Natural killer cell (primary cell): ENCODE measurements around the gene WDR86. TPM values are rescaled to one million over a fixed set of nuclear protein-coding genes. Genes with fewer than 3 reads are reported as not detected.

ENCODE experiments used
- ATAC-seq, 3 donors: fragments of 150-1000 bp in 2 of 3; fragments of 200-7000 bp in 1 of 3; cut with Tn5 transposase; 1 replicate in 1 of 3; 2 replicates in 2 of 3; pipeline ENCODE4 v1.10.0; 2021; ENCODE audit warnings: mild to moderate bottlenecking in 2 of 3, moderate library complexity in 2 of 3
- DNase-seq, 2 donors: peaks; one replicate each; pipeline versions ENCODE4 v3.0.0 to v3.0.0-alpha.2; 2013 to 2021; ENCODE audit warnings: mixed read lengths in 1 of 2
- H3K27ac ChIP-seq: one replicate; pipeline ENCODE4 v1.5.1; 2013; ENCODE audit warnings: mild to moderate bottlenecking, low read length
- H3K27me3 ChIP-seq: one replicate; pipeline ENCODE4 v1.6.1; 2013; ENCODE audit warnings: low read length; ENCODE audit not compliant: control insufficient read depth, insufficient read depth
- H3K36me3 ChIP-seq: one replicate; pipeline ENCODE4 v1.6.1; 2013; ENCODE audit warnings: low read length; ENCODE audit not compliant: control insufficient read depth, insufficient read depth
- H3K4me1 ChIP-seq: one replicate; pipeline ENCODE4 v1.6.1; 2013; ENCODE audit warnings: low read length; ENCODE audit not compliant: control insufficient read depth, insufficient read depth
- H3K4me3 ChIP-seq: one replicate; pipeline ENCODE4 v1.5.1; 2013; ENCODE audit warnings: low read length
- H3K9me3 ChIP-seq: one replicate; pipeline ENCODE4 v1.6.1; 2013; ENCODE audit warnings: low read length; ENCODE audit not compliant: control insufficient read depth, insufficient read depth
- H3K27ac Mint-ChIP-seq, 2 donors: one replicate each; pipeline ENCODE4 v1.8.0; 2022; ENCODE audit warnings: mild to moderate bottlenecking in 2 of 2, mixed read lengths in 2 of 2, moderate library complexity in 1 of 2
- H3K27me3 Mint-ChIP-seq, 2 donors: one replicate each; pipeline ENCODE4 v1.8.0; 2022; ENCODE audit warnings: low read depth in 2 of 2, mixed read lengths in 2 of 2
- H3K36me3 Mint-ChIP-seq: one replicate; pipeline ENCODE4 v1.8.0; 2022; ENCODE audit warnings: mixed read lengths
- H3K4me1 Mint-ChIP-seq, 2 donors: one replicate each; pipeline ENCODE4 v1.8.0; 2022; ENCODE audit warnings: mixed read lengths in 2 of 2
- H3K4me3 Mint-ChIP-seq: one replicate; pipeline ENCODE4 v1.8.0; 2022; ENCODE audit warnings: mild to moderate bottlenecking, moderate library complexity, mixed read lengths
- H3K9me3 Mint-ChIP-seq, 2 donors: one replicate each; pipeline ENCODE4 v1.8.0; 2022; ENCODE audit warnings: mixed read lengths in 2 of 2
- CTCF ChIP-seq: fragments of 200-600 bp; IDR thresholded peaks from one replicate; pipeline ENCODE4 v1.8.0; 2022; ENCODE audit warnings: antibody characterized with exemption
- WGBS: methylation state at CpG from one replicate; pipeline ENCODE4 v1.1.7; 2013; ENCODE audit warnings: missing lambda C conversion rate; ENCODE audit not compliant: insufficient coverage; 5-methylcytosine and 5-hydroxymethylcytosine counted together
- intact Hi-C: fragments of 100-400 bp; cut with micrococcal nuclease; formaldehyde crosslinking; loops from one replicate; pipeline ENCODE4 v1.14.2; 2022
- total RNA-seq, 4 donors: library from RNA; stranded (reverse); fragments of 120-200 nt in 1 of 4; gene quantifications; one replicate each; pipeline versions ENCODE4 v1.2.3 to v1.2.4, GENCODE V29; 2013 to 2022

Gene WDR86
- total RNA-seq, 3 donors from 2014 or later (not counting 1 experiment from before 2014, with no cell fraction given), result 1.6 to 4.6 (median 2.1) TPM

DNA sequence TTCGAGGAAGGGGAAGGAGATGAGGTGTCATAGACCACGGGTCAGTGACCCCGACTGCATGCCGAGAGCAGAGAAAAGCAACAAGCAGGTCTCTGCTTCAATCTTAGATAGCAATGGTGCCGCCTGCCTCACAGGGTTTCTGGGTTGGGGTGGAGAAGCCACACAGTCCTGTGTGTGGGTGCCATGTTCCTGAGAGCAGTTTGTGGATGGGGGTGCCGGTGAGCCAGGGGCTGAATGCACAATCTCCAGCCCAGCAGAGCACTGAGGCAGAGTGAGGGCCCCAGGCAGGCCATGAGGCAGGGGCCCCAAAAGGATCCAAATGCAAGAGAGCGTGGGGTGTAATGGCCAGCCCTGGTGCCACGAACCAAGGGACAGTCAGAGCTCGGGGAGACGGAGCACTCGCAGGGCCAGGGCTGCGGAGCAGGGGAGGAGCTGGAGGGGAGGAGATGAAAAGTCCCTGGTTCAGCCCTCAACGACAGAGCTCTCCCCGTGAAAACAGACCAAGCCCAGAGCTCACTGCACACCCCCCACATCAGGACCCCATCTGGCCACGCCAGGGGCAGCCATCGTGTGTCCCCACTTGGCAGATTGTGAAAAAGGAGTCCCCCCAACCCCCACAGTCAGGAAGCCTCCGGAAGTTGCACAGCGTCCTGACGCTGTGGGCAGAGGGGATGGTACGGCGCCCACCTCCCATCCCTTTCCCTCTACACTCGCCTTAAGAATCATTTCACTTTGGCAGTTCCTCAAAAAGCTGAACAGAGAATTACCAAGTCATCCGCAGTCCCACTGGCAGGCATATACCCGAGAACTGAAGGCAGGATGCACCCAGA is 19.9 kb downstream of the WDR86 start:
- H3K36me3 ChIP-seq, result no peaks in the 10 kb centered on the region
- H3K27ac Mint-ChIP-seq, result no peak overlapping the region
- peaks cover 0 to 5% of the 10 kb centered on the region in 2 donors for H3K4me1 Mint-ChIP-seq
- ATAC-seq (no peak), DNase-seq (no peak)
- WGBS, result 64% methylated on average over 24 of the region's 24 CpGs
- no peak for TF ChIP-seq CTCF
- no peaks in the 10 kb centered on the region for H3K27me3 ChIP-seq
- no peak overlapping the region for H3K4me3 ChIP-seq
- no peaks in the 10 kb centered on the region for H3K4me1 ChIP-seq
- no peak overlapping the region for H3K27ac ChIP-seq
- no peaks in the 10 kb centered on the region for H3K9me3 ChIP-seq
- intact Hi-C loops, result no loop called here
- H3K9me3 Mint-ChIP-seq, result no peaks in the 10 kb centered on the region
- no peak overlapping the region for H3K4me3 Mint-ChIP-seq
- H3K27me3 Mint-ChIP-seq, result peaks cover 6% of the 10 kb centered on the region in 2 donors
- no peaks in the 10 kb centered on the region for H3K36me3 Mint-ChIP-seq

DNA sequence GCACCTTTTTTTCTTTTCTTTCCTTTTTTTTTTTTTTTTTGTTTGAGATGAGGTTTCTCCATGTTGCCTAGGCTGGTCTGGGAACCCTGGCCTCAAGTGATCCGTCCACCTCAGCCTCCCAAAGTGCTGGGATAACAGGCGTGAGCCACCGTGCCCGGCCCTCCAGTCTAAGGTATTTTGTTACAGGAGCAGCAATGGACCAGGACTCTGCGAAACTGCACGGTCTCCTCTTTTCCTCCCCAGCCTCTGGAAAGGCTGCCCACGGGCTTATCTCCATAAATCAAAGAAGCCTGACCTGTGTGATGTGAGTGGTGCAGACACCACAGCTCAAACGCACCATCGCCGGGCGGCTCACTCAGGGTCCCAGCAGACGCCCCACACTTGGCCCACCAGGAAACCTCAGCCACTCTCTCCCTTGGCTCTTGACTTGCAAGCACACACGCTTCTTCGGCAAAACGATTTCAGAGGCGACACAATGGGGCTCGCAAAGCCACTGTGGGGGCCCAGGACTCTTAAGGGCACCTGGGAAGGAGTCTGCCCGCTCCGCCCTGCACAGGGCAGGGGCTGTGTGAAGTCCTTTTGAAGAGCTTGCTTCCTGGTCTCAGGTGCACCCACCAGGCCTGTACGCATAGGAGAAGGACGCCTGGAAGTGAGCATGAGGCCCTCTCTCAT is 20.6 kb downstream of the WDR86 start:
- H3K4me3 ChIP-seq, result no peak overlapping the region
- H3K36me3 ChIP-seq, result no peaks in the 10 kb centered on the region
- H3K27me3 ChIP-seq, result no peaks in the 10 kb centered on the region
- H3K36me3 Mint-ChIP-seq, result no peaks in the 10 kb centered on the region
- H3K4me1 ChIP-seq, result no peaks in the 10 kb centered on the region
- no peak overlapping the region for H3K4me3 Mint-ChIP-seq
- DNase-seq, result no peak
- ATAC-seq, result no peak
- no peak overlapping the region for H3K27ac Mint-ChIP-seq
- peaks cover 0 to 5% of the 10 kb centered on the region in 2 donors for H3K4me1 Mint-ChIP-seq
- no peaks in the 10 kb centered on the region for H3K9me3 ChIP-seq
- no peak for TF ChIP-seq CTCF
- H3K27me3 Mint-ChIP-seq, result peaks cover 11 to 13% of the 10 kb centered on the region in 2 donors
- 90% methylated on average over 21 of the region's 21 CpGs for WGBS
- no peak overlapping the region for H3K27ac ChIP-seq
- intact Hi-C loops, result no loop called here
- H3K9me3 Mint-ChIP-seq, result no peaks in the 10 kb centered on the region

GRCh38 chr7:151388430-151388829 is 21.4 kb downstream of the WDR86 start:
- Mint-ChIP-seq H3K27me3 (peaks cover 16 to 17% of the 10 kb centered on the region in 2 donors), H3K9me3 (no peaks in the 10 kb centered on the region), H3K4me3 (no peak overlapping the region), H3K36me3 (no peaks in the 10 kb centered on the region), H3K27ac (no peak overlapping the region), H3K4me1 (peaks cover 0 to 5% of the 10 kb centered on the region in 2 donors)
- Histone ChIP-seq H3K27ac (no peak overlapping the region), H3K4me3 (no peak overlapping the region), H3K4me1 (no peaks in the 10 kb centered on the region), H3K36me3 (no peaks in the 10 kb centered on the region), H3K9me3 (no peaks in the 10 kb centered on the region), H3K27me3 (no peaks in the 10 kb centered on the region)
- TF ChIP-seq CTCF, result no peak
- 76% methylated on average over 9 of the region's 10 CpGs for WGBS
- ATAC-seq (no peak), DNase-seq (no peak)
- intact Hi-C loops, result no loop called here
